ENCODE data around the gene INPP5K.

INPP5K gene

GRCh38 chr17:1498869-1499268, 17.5 kb downstream of the INPP5K start:
- peaks cover 15% of the 10 kb centered on the region for H3K36me3 ChIP-seq (ENCODE audit: control insufficient read depth, insufficient read depth, low read length)
- H3K4me1 ChIP-seq (ENCODE audit: control insufficient read depth, insufficient read depth, low read length): no peaks in the 10 kb centered on the region
- H3K4me3 ChIP-seq (ENCODE audit: low read depth, low read length): no peak overlapping the region
- no peaks in the 10 kb centered on the region for H3K9me3 ChIP-seq (ENCODE audit: control insufficient read depth, insufficient read depth, low read depth, low read length)
- H3K27ac ChIP-seq (ENCODE audit: low read depth, low read length): no peak overlapping the region
- H3K27me3 ChIP-seq (ENCODE audit: control insufficient read depth, insufficient read depth, low read length): no peaks in the 10 kb centered on the region
- no peak overlapping the region for H3K9ac ChIP-seq (ENCODE audit: low read length)

- H3K27ac ChIP-seq (ENCODE audit: low read depth, low read length): no peak overlapping the region
- no peak overlapping the region for H3K4me3 ChIP-seq (ENCODE audit: low read depth, low read length)
- H3K27me3 ChIP-seq (ENCODE audit: control insufficient read depth, insufficient read depth, low read length): no peaks in the 10 kb centered on the region
- no peaks in the 10 kb centered on the region for H3K9me3 ChIP-seq (ENCODE audit: control insufficient read depth, insufficient read depth, low read depth, low read length)
- peaks cover 15% of the 10 kb centered on the region for H3K36me3 ChIP-seq (ENCODE audit: control insufficient read depth, insufficient read depth, low read length)
- no peak overlapping the region for H3K9ac ChIP-seq (ENCODE audit: low read length)
- peaks cover 4% of the 10 kb centered on the region; the same call in 1 of the 2 replicates for H3K4me1 ChIP-seq (ENCODE audit: control insufficient read depth, insufficient read depth, low read length)
Observed at GRCh38 chr17:1498233-1498632, 18.2 kb downstream of the INPP5K start.

GRCh38 chr17:1497831-1498230, 18.6 kb downstream of the INPP5K start:
- Histone ChIP-seq H3K36me3 (ENCODE audit: control insufficient read depth, insufficient read depth, low read length) (peaks cover 15% of the 10 kb centered on the region), H3K27ac (ENCODE audit: low read depth, low read length) (no peak overlapping the region), H3K4me3 (ENCODE audit: low read depth, low read length) (no peak overlapping the region), H3K4me1 (ENCODE audit: control insufficient read depth, insufficient read depth, low read length) (peaks cover 8% of the 10 kb centered on the region; the same call in 1 of the 2 replicates), H3K9ac (ENCODE audit: low read length) (no peak overlapping the region), H3K9me3 (ENCODE audit: control insufficient read depth, insufficient read depth, low read depth, low read length) (no peaks in the 10 kb centered on the region), H3K27me3 (ENCODE audit: control insufficient read depth, insufficient read depth, low read length) (no peaks in the 10 kb centered on the region)

GRCh38 chr17:1496869-1497268, 19.5 kb downstream of the INPP5K start:
- H3K9me3 ChIP-seq (ENCODE audit: control insufficient read depth, insufficient read depth, low read depth, low read length): no peaks in the 10 kb centered on the region
- H3K4me1 ChIP-seq (ENCODE audit: control insufficient read depth, insufficient read depth, low read length): peaks cover 16% of the 10 kb centered on the region; the same call in 1 of the 2 replicates
- no peak overlapping the region for H3K4me3 ChIP-seq (ENCODE audit: low read depth, low read length)
- H3K27ac ChIP-seq (ENCODE audit: low read depth, low read length): no peak overlapping the region
- H3K36me3 ChIP-seq (ENCODE audit: control insufficient read depth, insufficient read depth, low read length): peaks cover 15% of the 10 kb centered on the region
- H3K9ac ChIP-seq (ENCODE audit: low read length): no peak overlapping the region
- H3K27me3 ChIP-seq (ENCODE audit: control insufficient read depth, insufficient read depth, low read length): peaks cover 4% of the 10 kb centered on the region; the same call in 1 of the 2 replicates

GRCh38 chr17:1495265-1495989, 21.0 kb downstream of the INPP5K start:
- Histone ChIP-seq H3K36me3 (ENCODE audit: control insufficient read depth, insufficient read depth, low read length) (peaks cover 15% of the 10 kb centered on the region), H3K27me3 (ENCODE audit: control insufficient read depth, insufficient read depth, low read length) (peaks cover 5% of the 10 kb centered on the region; the same call in 1 of the 2 replicates), H3K9me3 (ENCODE audit: control insufficient read depth, insufficient read depth, low read depth, low read length) (no peaks in the 10 kb centered on the region), H3K4me1 (ENCODE audit: control insufficient read depth, insufficient read depth, low read length) (peaks cover 18% of the 10 kb centered on the region), H3K4me3 (ENCODE audit: low read depth, low read length) (no peak overlapping the region), H3K9ac (ENCODE audit: low read length) (no peak overlapping the region), H3K27ac (ENCODE audit: low read depth, low read length) (no peak overlapping the region)

- H3K27ac ChIP-seq (ENCODE audit: low read depth, low read length): no peak overlapping the region
Observed at GRCh38 chr17:1494736-1495253, 21.6 kb downstream of the INPP5K start.

GRCh38 chr17:1494203-1494602, 22.2 kb downstream of the INPP5K start:
- peaks cover 5% of the 10 kb centered on the region; the same call in 1 of the 2 replicates for H3K27me3 ChIP-seq (ENCODE audit: control insufficient read depth, insufficient read depth, low read length)
- no peak overlapping the region for H3K9ac ChIP-seq (ENCODE audit: low read length)
- peaks cover 15% of the 10 kb centered on the region for H3K36me3 ChIP-seq (ENCODE audit: control insufficient read depth, insufficient read depth, low read length)
- peaks cover 24% of the 10 kb centered on the region for H3K4me1 ChIP-seq (ENCODE audit: control insufficient read depth, insufficient read depth, low read length)
- H3K4me3 ChIP-seq (ENCODE audit: low read depth, low read length): no peak overlapping the region
- H3K9me3 ChIP-seq (ENCODE audit: control insufficient read depth, insufficient read depth, low read depth, low read length): no peaks in the 10 kb centered on the region
- H3K27ac ChIP-seq (ENCODE audit: low read depth, low read length): no peak overlapping the region

More at GRCh38 chr17:1494736-1495253, 21.6 kb downstream of the INPP5K start:
- H3K9ac ChIP-seq (ENCODE audit: low read length): no peak overlapping the region
- peaks cover 5% of the 10 kb centered on the region; the same call in 1 of the 2 replicates for H3K27me3 ChIP-seq (ENCODE audit: control insufficient read depth, insufficient read depth, low read length)
- peaks cover 15% of the 10 kb centered on the region for H3K36me3 ChIP-seq (ENCODE audit: control insufficient read depth, insufficient read depth, low read length)
- H3K4me3 ChIP-seq (ENCODE audit: low read depth, low read length): no peak overlapping the region
- H3K9me3 ChIP-seq (ENCODE audit: control insufficient read depth, insufficient read depth, low read depth, low read length): no peaks in the 10 kb centered on the region
- peaks cover 23% of the 10 kb centered on the region for H3K4me1 ChIP-seq (ENCODE audit: control insufficient read depth, insufficient read depth, low read length)

GRCh38 chr17:1493291-1493980, 23.0 kb downstream of the INPP5K start:
- Histone ChIP-seq H3K4me3 (ENCODE audit: low read depth, low read length) (no peak overlapping the region; the same call in 1 of the 2 replicates), H3K9me3 (ENCODE audit: control insufficient read depth, insufficient read depth, low read depth, low read length) (no peaks in the 10 kb centered on the region), H3K9ac (ENCODE audit: low read length) (no peak overlapping the region), H3K36me3 (ENCODE audit: control insufficient read depth, insufficient read depth, low read length) (peaks cover 15% of the 10 kb centered on the region), H3K27me3 (ENCODE audit: control insufficient read depth, insufficient read depth, low read length) (peaks cover 5% of the 10 kb centered on the region; the same call in 1 of the 2 replicates), H3K27ac (ENCODE audit: low read depth, low read length) (no peak overlapping the region), H3K4me1 (ENCODE audit: control insufficient read depth, insufficient read depth, low read length) (peaks cover 31% of the 10 kb centered on the region)

- Histone ChIP-seq H3K4me1 (ENCODE audit: control insufficient read depth, insufficient read depth, low read length) (peaks cover 33% of the 10 kb centered on the region), H3K9me3 (ENCODE audit: control insufficient read depth, insufficient read depth, low read depth, low read length) (no peaks in the 10 kb centered on the region), H3K27ac (ENCODE audit: low read depth, low read length) (no peak within 1 kb of the TSS)
Observed at GRCh38 chr17:1492249-1493206, 23.9 kb downstream of the INPP5K start, which contains the start of gene MYO1C. Gene MYO1C (minus strand): TSS chr17:1492686. CDS start chr17:1492487, 199 bp downstream.

More at GRCh38 chr17:1492249-1493206, 23.9 kb downstream of the INPP5K start, which contains the start of gene MYO1C:
- peak within 1 kb of the TSS; percentile 69 for H3K9ac ChIP-seq (ENCODE audit: low read length)
- H3K4me3 ChIP-seq (ENCODE audit: low read depth, low read length): peak within 1 kb of the TSS; percentile 92
- H3K27me3 ChIP-seq (ENCODE audit: control insufficient read depth, insufficient read depth, low read length): peaks cover 5% of the 10 kb centered on the region; the same call in 1 of the 2 replicates
- H3K36me3 ChIP-seq (ENCODE audit: control insufficient read depth, insufficient read depth, low read length): peaks cover 15% of the 10 kb centered on the region
